OCI-LY7 (cell line): ENCODE results near the gene TEX13B.

Source experiments
- EZH2phosphoT487 ChIP-seq: fragments of 200-600 bp; sonication (generic); IDR thresholded peaks from 2 replicates; pipeline ENCODE4 v1.6.1; 2018; ENCODE audit warnings: low read depth, borderline replicate concordance, mild to moderate bottlenecking, mixed run types, antibody characterized with exemption, low read length, moderate library complexity, mixed read lengths
- TF ChIP-seq, protein P1 (sequence below): fragments of 200-600 bp; sonication (generic); conservative IDR thresholded peaks from 2 replicates; pipeline ENCODE4 v1.5.1; 2014; ENCODE audit warnings: mild to moderate bottlenecking, antibody characterized with exemption, low read length, moderate library complexity, mixed read lengths

DNA sequence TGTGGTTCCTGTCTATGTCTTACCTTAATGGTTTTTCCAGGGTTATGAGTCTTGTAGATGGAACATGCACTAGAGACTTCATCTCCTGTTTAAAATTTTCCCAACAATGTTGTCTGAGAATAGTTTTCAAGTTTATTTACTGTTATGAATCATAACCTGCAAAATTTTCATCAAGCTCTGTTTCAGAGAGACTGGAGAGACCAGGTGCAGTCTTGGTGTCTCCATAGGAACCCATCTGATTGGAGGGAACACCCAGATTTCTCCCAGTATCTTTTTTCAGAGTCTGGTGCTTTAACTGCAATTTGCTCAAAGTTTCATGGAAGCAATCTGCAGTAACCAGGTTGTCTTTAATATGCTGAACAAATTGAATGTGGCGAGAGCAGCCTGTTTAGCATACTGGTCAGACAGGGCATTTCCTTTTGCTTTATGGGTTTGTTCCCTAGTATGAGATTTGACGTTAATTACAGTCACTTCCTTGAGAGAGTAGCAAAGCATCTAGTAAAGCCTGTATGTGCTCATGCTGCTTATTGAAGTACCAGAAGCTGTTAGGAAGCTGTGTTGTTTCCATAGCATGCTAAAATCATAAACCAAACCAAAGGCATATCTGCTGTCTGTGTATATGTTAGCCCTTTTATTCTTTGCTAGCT is 43.9 kb upstream of the TEX13B start:
- TF ChIP-seq, protein P1, sequence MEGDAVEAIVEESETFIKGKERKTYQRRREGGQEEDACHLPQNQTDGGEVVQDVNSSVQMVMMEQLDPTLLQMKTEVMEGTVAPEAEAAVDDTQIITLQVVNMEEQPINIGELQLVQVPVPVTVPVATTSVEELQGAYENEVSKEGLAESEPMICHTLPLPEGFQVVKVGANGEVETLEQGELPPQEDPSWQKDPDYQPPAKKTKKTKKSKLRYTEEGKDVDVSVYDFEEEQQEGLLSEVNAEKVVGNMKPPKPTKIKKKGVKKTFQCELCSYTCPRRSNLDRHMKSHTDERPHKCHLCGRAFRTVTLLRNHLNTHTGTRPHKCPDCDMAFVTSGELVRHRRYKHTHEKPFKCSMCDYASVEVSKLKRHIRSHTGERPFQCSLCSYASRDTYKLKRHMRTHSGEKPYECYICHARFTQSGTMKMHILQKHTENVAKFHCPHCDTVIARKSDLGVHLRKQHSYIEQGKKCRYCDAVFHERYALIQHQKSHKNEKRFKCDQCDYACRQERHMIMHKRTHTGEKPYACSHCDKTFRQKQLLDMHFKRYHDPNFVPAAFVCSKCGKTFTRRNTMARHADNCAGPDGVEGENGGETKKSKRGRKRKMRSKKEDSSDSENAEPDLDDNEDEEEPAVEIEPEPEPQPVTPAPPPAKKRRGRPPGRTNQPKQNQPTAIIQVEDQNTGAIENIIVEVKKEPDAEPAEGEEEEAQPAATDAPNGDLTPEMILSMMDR: no peak
- TF ChIP-seq EZH2phosphoT487: no peak
